Lower leg skin (tissue), 4 donors: Measurements from ENCODE around the gene RAB43. TPM values are rescaled to one million over a fixed set of nuclear protein-coding genes. Genes with fewer than 3 reads are reported as not detected.
"Not testable (repeated sequence)": the region's sequence is repeated elsewhere in the genome, so short reads cannot be mapped to it uniquely, and the experiment has no call there.

ENCODE experiments used
- DNase-seq, 2 donors: peaks; one replicate each; pipeline ENCODE4 v3.0.0-alpha.2; 2019; ENCODE audit warnings: low spot score in 2 of 2
- H3K4me3 ChIP-seq: fragments of 200-600 bp; sonication (generic); 2 replicates; pipeline ENCODE4 v1.5.1; 2017; ENCODE audit warnings: mild to moderate bottlenecking, low read depth; ENCODE audit not compliant: poor library complexity, severe bottlenecking
- POLR2A ChIP-seq, 2 donors: fragments of 450-650 bp; IDR thresholded peaks; one replicate each; pipeline ENCODE4 v1.6.1; 2016 to 2017; ENCODE audit warnings: antibody characterized with exemption in 2 of 2, mild to moderate bottlenecking in 1 of 2, moderate library complexity in 1 of 2
- WGBS, 2 donors: methylation state at CpG; one replicate each; pipeline ENCODE4 v1.1.5; 2018; 5-methylcytosine and 5-hydroxymethylcytosine counted together
- intact Hi-C: fragments of 100-400 bp; cut with DNase I; formaldehyde crosslinking; loops from one replicate; pipeline ENCODE4 v1.15.0; 2023; ENCODE audit warnings: low total_unique reads
- total RNA-seq, 4 donors: library from RNA; depleted of rRNA; stranded (reverse); fragments of >200 nt; gene quantifications; one replicate each; pipeline ENCODE4 v1.1.0, GENCODE V29; 2016
- TF ChIP-seq, protein P1 (sequence below), 3 donors: fragments of 450-650 bp; IDR thresholded peaks; one replicate each; pipeline ENCODE4 v1.5.1; 2016; ENCODE audit warnings: antibody characterized with exemption in 3 of 3, mild to moderate bottlenecking in 3 of 3, moderate library complexity in 2 of 3

RAB43 gene
- total RNA-seq, 4 donors from 2014 or later, result 5.4 to 12.1 (median 11.2) TPM

DNA sequence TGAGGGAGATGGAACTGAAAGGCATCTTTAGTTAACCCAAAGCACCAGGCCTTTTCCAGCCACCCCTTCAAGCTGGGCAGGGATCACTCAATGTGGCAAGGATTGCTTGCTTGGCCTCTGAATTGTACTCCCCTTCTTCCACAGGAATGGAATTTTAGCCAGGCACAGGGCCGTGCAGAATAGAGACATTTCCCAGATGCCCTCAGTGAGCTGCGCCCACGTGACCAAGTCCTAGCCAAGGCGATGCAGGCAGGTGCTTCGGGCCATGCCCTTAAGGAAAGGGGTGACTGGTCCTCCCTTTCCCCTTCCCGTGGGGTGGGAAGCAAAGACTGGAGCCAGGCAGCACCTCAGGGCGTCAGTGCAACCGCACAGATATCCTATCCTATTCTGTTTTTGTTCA lies 43.1 kb downstream of the RAB43 start:
- intact Hi-C loops, result no loop called here
- no peak for DNase-seq
- TF ChIP-seq POLR2A (IDR thresholded peaks at IDR 0.05), result no peak
- TF ChIP-seq, protein P1, sequence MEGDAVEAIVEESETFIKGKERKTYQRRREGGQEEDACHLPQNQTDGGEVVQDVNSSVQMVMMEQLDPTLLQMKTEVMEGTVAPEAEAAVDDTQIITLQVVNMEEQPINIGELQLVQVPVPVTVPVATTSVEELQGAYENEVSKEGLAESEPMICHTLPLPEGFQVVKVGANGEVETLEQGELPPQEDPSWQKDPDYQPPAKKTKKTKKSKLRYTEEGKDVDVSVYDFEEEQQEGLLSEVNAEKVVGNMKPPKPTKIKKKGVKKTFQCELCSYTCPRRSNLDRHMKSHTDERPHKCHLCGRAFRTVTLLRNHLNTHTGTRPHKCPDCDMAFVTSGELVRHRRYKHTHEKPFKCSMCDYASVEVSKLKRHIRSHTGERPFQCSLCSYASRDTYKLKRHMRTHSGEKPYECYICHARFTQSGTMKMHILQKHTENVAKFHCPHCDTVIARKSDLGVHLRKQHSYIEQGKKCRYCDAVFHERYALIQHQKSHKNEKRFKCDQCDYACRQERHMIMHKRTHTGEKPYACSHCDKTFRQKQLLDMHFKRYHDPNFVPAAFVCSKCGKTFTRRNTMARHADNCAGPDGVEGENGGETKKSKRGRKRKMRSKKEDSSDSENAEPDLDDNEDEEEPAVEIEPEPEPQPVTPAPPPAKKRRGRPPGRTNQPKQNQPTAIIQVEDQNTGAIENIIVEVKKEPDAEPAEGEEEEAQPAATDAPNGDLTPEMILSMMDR (IDR thresholded peaks at IDR 0.05), result no peak
- no peak overlapping the region for H3K4me3 ChIP-seq
- WGBS, 2 donors, result 64 to 80% methylated on average over 5 to 8 of the region's 8 CpGs

DNA sequence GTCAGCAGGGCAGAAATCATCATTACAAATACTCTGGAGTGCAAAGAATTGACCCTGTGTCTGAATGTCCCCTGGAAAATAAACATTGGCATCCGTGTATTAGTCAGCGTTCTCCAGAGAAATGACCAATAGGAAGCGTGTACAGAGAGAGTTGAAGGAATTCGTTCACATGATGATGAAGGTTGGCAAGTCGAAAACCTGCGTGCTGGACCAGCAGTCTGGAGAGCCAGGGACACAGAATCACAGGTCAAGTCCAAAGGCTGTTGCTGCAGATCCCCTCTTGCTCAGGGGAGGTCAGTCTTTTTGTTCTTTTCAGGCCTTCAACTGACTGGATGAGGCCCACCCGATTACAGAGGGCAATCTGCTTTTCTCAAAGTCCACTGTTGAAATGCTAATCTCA lies 44.4 kb downstream of the RAB43 start:
- no peak for DNase-seq
- no peak overlapping the region for H3K4me3 ChIP-seq
- 84 to 85% methylated on average over 7 of the region's 7 CpGs for WGBS, 2 donors
- intact Hi-C loops, result no loop called here
- TF ChIP-seq, protein P1 (IDR thresholded peaks at IDR 0.05), result no peak
- TF ChIP-seq POLR2A (IDR thresholded peaks at IDR 0.05), result no peak

DNA sequence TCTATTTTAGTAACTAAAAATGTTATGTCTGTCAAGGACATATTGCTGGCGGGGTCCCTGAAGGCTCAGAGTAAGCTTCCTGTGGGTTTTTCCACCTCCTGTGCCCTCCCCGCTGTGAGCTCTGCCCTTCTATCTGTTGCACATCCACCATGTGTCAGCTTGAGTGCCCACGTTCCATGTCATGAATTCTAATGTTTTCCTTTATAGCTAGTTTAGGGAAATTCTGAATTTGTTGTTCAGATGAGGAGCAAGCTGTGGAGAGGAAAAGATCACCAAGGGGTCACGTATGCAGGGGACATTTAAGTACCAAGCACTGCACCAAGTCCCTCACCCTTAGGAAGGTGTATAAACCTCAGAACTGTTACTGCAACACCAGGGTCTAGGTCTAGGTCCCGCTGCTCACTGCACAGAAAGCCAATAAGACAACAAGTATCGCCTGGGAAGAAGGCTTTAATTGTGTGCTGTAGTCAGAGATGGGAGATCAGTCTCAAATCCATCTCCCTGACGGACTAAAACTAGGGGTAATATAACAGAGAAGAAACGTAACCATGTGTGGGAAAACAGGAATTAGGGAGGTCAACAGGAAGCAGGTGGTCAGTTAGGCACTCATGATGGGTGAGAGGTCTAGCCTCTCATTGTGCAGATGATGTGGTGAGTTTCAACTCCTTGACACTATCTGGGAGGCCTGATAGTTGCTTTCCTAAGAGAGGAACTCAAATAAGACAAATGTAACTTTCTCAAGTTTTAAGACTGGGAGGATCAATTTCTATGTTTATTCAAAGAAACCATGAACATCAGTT lies 51.3 kb downstream of the RAB43 start:
- no peak for DNase-seq
- intact Hi-C loops, result no loop called here
- TF ChIP-seq, protein P1 (IDR thresholded peaks at IDR 0.05), result no peak
- no peak for TF ChIP-seq POLR2A (IDR thresholded peaks at IDR 0.05)
- 80 to 88% methylated on average over 8 of the region's 8 CpGs for WGBS, 2 donors
- no peak overlapping the region for H3K4me3 ChIP-seq

DNA sequence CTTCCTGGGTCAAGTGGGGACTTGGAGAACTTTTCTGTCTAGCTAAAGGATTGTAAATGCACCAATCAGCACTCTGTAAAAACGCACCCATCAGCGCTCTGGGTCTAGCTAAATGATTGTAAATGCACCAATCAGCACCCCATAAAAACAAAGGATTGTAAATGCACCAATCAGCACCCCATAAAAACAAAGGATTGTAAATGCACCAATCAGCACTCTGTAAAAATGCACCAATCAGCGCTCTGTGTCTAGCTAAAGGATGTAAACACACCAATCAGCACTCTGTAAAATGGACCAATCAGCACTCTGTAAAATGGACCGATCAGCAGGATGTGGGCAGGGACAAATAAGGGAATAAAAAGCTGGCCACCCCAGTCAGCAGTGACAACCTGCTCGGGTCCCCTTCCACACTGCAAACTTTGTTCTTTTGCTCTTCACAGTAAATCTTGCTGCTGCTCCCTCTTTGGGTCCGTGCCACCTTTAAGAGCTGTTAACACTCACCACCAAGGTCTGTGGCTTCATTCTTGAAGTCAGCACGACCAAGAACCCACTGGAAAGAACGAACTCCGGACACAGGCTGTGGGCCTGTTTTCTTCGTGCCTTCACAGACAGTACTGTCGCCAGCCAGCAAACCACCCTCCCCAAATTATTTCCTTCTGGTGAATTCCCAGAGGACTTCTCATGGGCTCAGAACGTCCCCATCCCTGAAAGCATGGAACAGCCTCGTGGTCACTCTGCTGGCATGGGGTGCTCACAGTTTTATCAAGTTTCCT lies 52.1 kb downstream of the RAB43 start:
- intact Hi-C loops, H3K4me3 ChIP-seq, DNase-seq: not testable (repeated sequence)
- WGBS, 2 donors, result 79 to 84% methylated on average over 13 of the region's 13 CpGs

DNA sequence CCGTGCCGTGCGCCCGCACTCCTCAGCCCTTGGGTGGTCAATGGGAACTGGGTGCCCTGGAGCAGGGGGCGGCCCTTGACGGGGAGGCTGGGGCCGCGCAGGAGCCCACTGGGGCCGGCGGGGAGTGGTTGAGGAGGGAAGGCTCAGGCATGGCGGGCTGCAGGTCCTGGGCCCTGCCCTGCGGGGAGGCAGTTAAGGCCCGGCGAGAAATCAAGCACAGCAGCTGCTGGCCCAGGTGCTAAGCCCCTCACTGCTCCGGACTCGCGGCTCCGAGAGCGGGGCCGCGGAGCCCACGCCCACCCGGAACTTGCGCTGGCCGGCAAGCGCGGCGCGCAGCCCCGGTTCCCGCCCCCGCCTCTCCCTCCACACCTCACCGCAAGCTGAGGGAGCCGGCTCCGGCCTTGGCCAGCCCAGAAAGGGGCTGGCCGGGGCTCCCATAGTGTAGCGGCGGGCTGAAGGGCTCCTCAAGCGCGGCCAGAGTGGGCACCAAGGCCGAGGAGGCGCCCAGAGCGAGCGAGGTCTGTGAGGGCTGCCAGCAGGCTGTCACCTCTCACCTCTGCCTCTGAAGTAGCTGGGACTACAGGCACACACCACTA lies 53.2 kb downstream of the RAB43 start:
- TF ChIP-seq, protein P1 (IDR thresholded peaks at IDR 0.05), result no peak
- no peak for TF ChIP-seq POLR2A (IDR thresholded peaks at IDR 0.05)
- intact Hi-C loops, result no loop called here
- WGBS, 2 donors, result 13 to 18% methylated on average over 15 to 21 of the region's 44 CpGs
- DNase-seq, result no peak
- H3K4me3 ChIP-seq, result no peak overlapping the region

DNA sequence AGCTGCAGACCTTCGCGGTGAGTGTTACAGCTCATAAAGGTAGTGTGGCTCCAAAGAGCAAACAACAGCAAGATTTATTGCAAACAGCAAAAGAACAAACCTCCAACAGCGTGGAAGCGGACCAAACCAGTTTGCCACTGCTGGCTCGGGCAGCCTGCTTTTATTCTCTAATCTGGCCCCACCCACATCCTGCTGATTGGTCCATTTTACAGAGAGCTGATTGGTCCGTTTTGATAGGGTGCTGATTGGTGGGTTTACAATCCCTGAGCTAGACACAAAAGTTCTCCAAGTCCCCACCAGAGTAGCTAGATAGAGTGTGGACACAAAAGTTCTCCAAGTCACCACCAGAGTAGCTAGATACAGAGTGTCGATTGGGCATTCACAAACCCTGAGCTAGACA lies 53.9 kb downstream of the RAB43 start:
- intact Hi-C loops, DNase-seq, H3K4me3 ChIP-seq: not testable (repeated sequence)
- 83 to 86% methylated on average over 6 to 7 of the region's 7 CpGs for WGBS, 2 donors
